Endothelial cell of umbilical vein (primary cell): ENCODE measurements around the gene PLAAT3.

Source experiments
- CTCF ChIP-seq, 2 donors: IDR thresholded peaks; 1 replicate in 1 of 2; 2 replicates in 1 of 2; pipeline ENCODE4 v1.5.1; 2011; ENCODE audit warnings: low read length in 2 of 2, mild to moderate bottlenecking in 2 of 2, moderate library complexity in 2 of 2, control low read depth in 1 of 2, inconsistent platforms in 1 of 2, low read depth in 1 of 2; ENCODE audit not compliant: insufficient read depth in 1 of 2; ENCODE audit errors: extremely low read depth in 1 of 2
- EZH2 ChIP-seq: IDR thresholded peaks from 2 replicates; pipeline ENCODE4 v1.6.1; 2012; ENCODE audit warnings: borderline replicate concordance, low read depth, mild to moderate bottlenecking, moderate library complexity, low read length, inconsistent platforms; ENCODE audit not compliant: severe bottlenecking
- MAX ChIP-seq: IDR thresholded peaks from 2 replicates; pipeline ENCODE4 v1.6.1; 2011; ENCODE audit not compliant: insufficient read depth, insufficient read length
- MYC ChIP-seq: IDR thresholded peaks from one replicate; pipeline ENCODE4 v1.6.1; 2011; ENCODE audit warnings: mild to moderate bottlenecking, low read depth, low read length
- POLR2A ChIP-seq: IDR thresholded peaks from 2 replicates; pipeline ENCODE4 v1.6.1; 2012; ENCODE audit warnings: low read depth, mild to moderate bottlenecking, control low read depth, low read length
- POLR2AphosphoS5 ChIP-seq: IDR thresholded peaks from 2 replicates; pipeline ENCODE4 v1.6.1; 2012; ENCODE audit warnings: low read depth, mild to moderate bottlenecking, control low read depth, low read length, moderate library complexity; ENCODE audit not compliant: insufficient read depth

- TF ChIP-seq POLR2A (no peak), CTCF (IDR thresholded peaks at IDR 0.05; ENCODE audit: extremely low read depth in 1 of 2, insufficient read depth in 1 of 2, low read depth in 1 of 2, low read length in 2 of 2) (no peak), EZH2 (no peak), POLR2AphosphoS5 (no peak), MYC (no peak), MAX (no peak)
These were observed 607 bp downstream of the PLAAT3 start for GRCh38 chr11:63613517-63614135.
